Lower lobe of right lung (tissue), 2 donors: ENCODE results near the gene HMGB1. TPM values are rescaled to one million over a fixed set of nuclear protein-coding genes. Genes with fewer than 3 reads are reported as not detected.
A peak's percentile ranks its signal among the peaks of the same experiment; 100 is the strongest.

Experiments used
- ATAC-seq, 2 donors: fragments of 200-7000 bp; cut with Tn5 transposase; one replicate each; pipeline ENCODE4 v1.9.1; 2020 to 2022; ENCODE audit warnings: mild to moderate bottlenecking in 2 of 2, moderate library complexity in 2 of 2
- DNase-seq: peaks from one replicate; pipeline ENCODE4 v3.0.0-alpha.2; 2020
- H3K27ac ChIP-seq: fragments of 200-600 bp; one replicate; pipeline ENCODE4 v1.8.0; 2022
- H3K27me3 ChIP-seq: fragments of 200-600 bp; one replicate; pipeline ENCODE4 v1.8.0; 2022; ENCODE audit warnings: low read depth
- H3K36me3 ChIP-seq: fragments of 200-600 bp; one replicate; pipeline ENCODE4 v1.8.0; 2022; ENCODE audit warnings: mild to moderate bottlenecking
- H3K4me1 ChIP-seq: fragments of 200-600 bp; one replicate; pipeline ENCODE4 v1.8.0; 2022
- H3K4me3 ChIP-seq: fragments of 200-600 bp; one replicate; pipeline ENCODE4 v1.8.0; 2022; ENCODE audit warnings: mild to moderate bottlenecking
- H3K9me3 ChIP-seq: fragments of 200-600 bp; one replicate; pipeline ENCODE4 v1.8.0; 2022
- CTCF ChIP-seq: fragments of 200-600 bp; IDR thresholded peaks from one replicate; pipeline ENCODE4 v1.8.0; 2022; ENCODE audit warnings: antibody characterized with exemption, mild to moderate bottlenecking
- intact Hi-C: fragments of 100-400 bp; cut with DNase I; formaldehyde crosslinking; loops from one replicate; pipeline ENCODE4 v1.11.0; 2022
- total RNA-seq: library from RNA; stranded (reverse); fragmentation: NEBNext Ultra II Directional; extraction: Animal tissue kit (Norgen Biotek cat#: 25700); gene quantifications from one replicate; pipeline ENCODE4 v1.2.1, GENCODE V29; 2021
- donor health status: DM: no; HTN: yes; CAD: no; lungs with severe emphysema.

HMGB1 gene
- total RNA-seq, 1 donor from 2014 or later: 221 TPM

GRCh38 chr13:30437177-30437576 is 28.6 kb downstream of the HMGB1 start:
- H3K27me3 ChIP-seq: no peaks in the 10 kb centered on the region
- H3K4me3 ChIP-seq: no peak overlapping the region
- no peak for TF ChIP-seq CTCF
- H3K4me1 ChIP-seq: no peaks in the 10 kb centered on the region
- no peak for DNase-seq
- no peak overlapping the region for H3K27ac ChIP-seq
- no peaks in the 10 kb centered on the region for H3K36me3 ChIP-seq
- no peak for ATAC-seq
- no peaks in the 10 kb centered on the region for H3K9me3 ChIP-seq
- intact Hi-C loops: no loop called here

GRCh38 chr13:30435911-30436451 is 29.8 kb downstream of the HMGB1 start:
- Histone ChIP-seq H3K9me3 (no peaks in the 10 kb centered on the region), H3K27ac (no peak overlapping the region), H3K36me3 (no peaks in the 10 kb centered on the region), H3K4me1 (no peaks in the 10 kb centered on the region), H3K4me3 (no peak overlapping the region), H3K27me3 (no peaks in the 10 kb centered on the region)
- DNase-seq (no peak), ATAC-seq (no peak)
- TF ChIP-seq CTCF: no peak
- intact Hi-C loops: no loop called here

GRCh38 chr13:30431269-30431940 is 34.3 kb downstream of the HMGB1 start:
- Histone ChIP-seq H3K4me3 (no peak overlapping the region), H3K27me3 (no peaks in the 10 kb centered on the region), H3K36me3 (no peaks in the 10 kb centered on the region), H3K27ac (no peak overlapping the region), H3K4me1 (no peaks in the 10 kb centered on the region), H3K9me3 (no peaks in the 10 kb centered on the region)
- DNase-seq (no peak), ATAC-seq (peak in 1 of 2 donors; percentile 55)
- no peak for TF ChIP-seq CTCF
- intact Hi-C loops: no loop called here

- H3K27me3 ChIP-seq: no peaks in the 10 kb centered on the region
- intact Hi-C loops: no loop called here
- no peak overlapping the region for H3K4me3 ChIP-seq
- TF ChIP-seq CTCF: no peak
- H3K9me3 ChIP-seq: no peaks in the 10 kb centered on the region
- H3K27ac ChIP-seq: no peak overlapping the region
- no peaks in the 10 kb centered on the region for H3K36me3 ChIP-seq
- ATAC-seq (peak; percentile 47 to 64), DNase-seq (no peak)
- no peaks in the 10 kb centered on the region for H3K4me1 ChIP-seq
Observed at GRCh38 chr13:30429721-30430694, 35.7 kb downstream of the HMGB1 start.

- H3K36me3 ChIP-seq: no peaks in the 10 kb centered on the region
- H3K9me3 ChIP-seq: no peaks in the 10 kb centered on the region
- H3K4me3 ChIP-seq: no peak overlapping the region
- H3K4me1 ChIP-seq: no peaks in the 10 kb centered on the region
- ATAC-seq: no peak
- no peak for TF ChIP-seq CTCF
- H3K27me3 ChIP-seq: no peaks in the 10 kb centered on the region
- DNase-seq: no peak
- H3K27ac ChIP-seq: no peak overlapping the region
- intact Hi-C loops: no loop called here
Observed at GRCh38 chr13:30429235-30429634, 36.5 kb downstream of the HMGB1 start.
